GM12878 (cell line): ENCODE data around the gene SLC6A7. TPM values are rescaled to one million over a fixed set of nuclear protein-coding genes. Genes with fewer than 3 reads are reported as not detected.

Source experiments
- ATAC-seq: fragments of 200-7000 bp; cut with Tn5 transposase; 3 replicates; pipeline ENCODE4 v1.9.1; 2020; ENCODE audit warnings: mild to moderate bottlenecking, moderate library complexity
- BruUV-seq: library from RNA; stranded (reverse); fragments of 400-500 nt; replicated peaks from 2 replicates; lab custom pipeline; 2021; lab: Mats Ljungman, UMichigan
- CTCF ChIA-PET: fragments of 300-600 bp; sonication (Branson Sonifier 250); formaldehyde crosslinking; extraction: SDS; loops from one replicate; lab custom pipeline; 2021; ENCODE audit warnings: inconsistent platforms; lab: Yijun Ruan, JAX
- POLR2A ChIA-PET: fragments of 350-600 bp; formaldehyde crosslinking; extraction: SDS; loops from one replicate; lab custom pipeline; 2021; ENCODE audit warnings: inconsistent platforms; lab: Charles Lee
- RAD21 ChIA-PET: fragments of 300-600 bp; sonication (Branson Sonifier 250); formaldehyde crosslinking; loops from one replicate; lab custom pipeline; 2023; ENCODE audit warnings: antibody characterized with exemption; ENCODE audit not compliant: unreplicated experiment; lab: Charles Lee
- SMC1A ChIA-PET: fragments of 300-600 bp; sonication (Branson Sonifier 250); formaldehyde crosslinking; loops from one replicate; lab custom pipeline; 2023; ENCODE audit not compliant: unreplicated experiment, uncharacterized antibody; lab: Charles Lee
- DNase-seq: peaks from one replicate; pipeline ENCODE4 v3.0.0-alpha.2; 2011; ENCODE audit warnings: low read depth, low spot score
- FAIRE-seq: peaks from 3 replicates; lab custom pipeline; 2011; peaks lifted over from hg19 to GRCh38; lab: Jason Lieb, UNC
- H2AFZ ChIP-seq: 2 replicates; pipeline ENCODE4 v1.6.0; 2011; ENCODE audit warnings: low read depth, low read length, control low read depth; ENCODE audit not compliant: control insufficient read depth
- H3K27ac ChIP-seq: 2 replicates; pipeline ENCODE4 v1.5.1; 2011; ENCODE audit warnings: control low read depth; ENCODE audit not compliant: control insufficient read depth, insufficient read depth
- H3K27me3 ChIP-seq, 2 experiments: replicated peaks in 1 of 2; 2 replicates each; pipeline versions ENCODE4 v1.6.0 to v1.6.1; 2011; ENCODE audit warnings: low read length in 1 of 2; ENCODE audit not compliant: control insufficient read depth in 2 of 2, insufficient read depth in 2 of 2
- H3K36me3 ChIP-seq, 2 experiments: 2 replicates each; pipeline ENCODE4 v1.5.1; 2011; ENCODE audit warnings: low read length in 1 of 2; ENCODE audit not compliant: control insufficient read depth in 2 of 2, insufficient read depth in 2 of 2
- H3K4me1 ChIP-seq: 2 replicates; pipeline ENCODE4 v1.6.1; 2011; ENCODE audit warnings: mild to moderate bottlenecking, low read length, moderate library complexity, mixed read lengths; ENCODE audit not compliant: control insufficient read depth, insufficient read depth
- H3K4me2 ChIP-seq: 2 replicates; pipeline ENCODE4 v1.6.0; 2011; ENCODE audit warnings: control low read depth; ENCODE audit not compliant: control insufficient read depth, insufficient read depth
- H3K4me3 ChIP-seq: fragments of 200-600 bp; sonication (generic); 2 replicates; pipeline ENCODE4 v1.5.1; 2016
- H3K79me2 ChIP-seq: 2 replicates; pipeline ENCODE4 v1.6.0; 2011; ENCODE audit warnings: low read length; ENCODE audit not compliant: control insufficient read depth, insufficient read depth
- H3K9ac ChIP-seq: 2 replicates; pipeline ENCODE4 v1.8.0; 2011; ENCODE audit warnings: low read length, control low read depth, mixed read lengths; ENCODE audit not compliant: control insufficient read depth, insufficient read depth
- H3K9me3 ChIP-seq: replicated peaks from 3 replicates; pipeline ENCODE4 v1.5.1; 2011; ENCODE audit warnings: mild to moderate bottlenecking, low read length; ENCODE audit not compliant: control insufficient read depth, insufficient read depth
- H4K20me1 ChIP-seq: 2 replicates; pipeline ENCODE4 v1.6.0; 2011; ENCODE audit not compliant: control insufficient read depth, insufficient read depth
- BMI1 ChIP-seq: fragments of 450-650 bp; IDR thresholded peaks from 2 replicates; pipeline ENCODE4 v1.6.1; 2016; ENCODE audit warnings: mild to moderate bottlenecking, moderate library complexity, borderline replicate concordance
- CEBPZ ChIP-seq: fragments of 150-350 bp; IDR thresholded peaks from 2 replicates; pipeline ENCODE4 v1.6.1; 2016; ENCODE audit warnings: low read depth, low read length
- E2F4 ChIP-seq: IDR thresholded peaks from 2 replicates; pipeline ENCODE4 v1.6.1; 2012; ENCODE audit warnings: low read depth, low read length, improper control_type of control experiment
- ETV6 ChIP-seq, 2 experiments: fragments of 450-650 bp in 1 of 2; IDR thresholded peaks in 1 of 2; conservative IDR thresholded peaks in 1 of 2; 2 replicates each; pipeline ENCODE4 v1.6.1; 2014; ENCODE audit warnings: antibody characterized with exemption in 1 of 2, borderline replicate concordance in 1 of 2, low read depth in 1 of 2, mild to moderate bottlenecking in 1 of 2, moderate library complexity in 1 of 2
- IKZF1 ChIP-seq: fragments of 450-650 bp; conservative IDR thresholded peaks from 2 replicates; pipeline ENCODE4 v1.6.1; 2017; ENCODE audit warnings: antibody characterized with exemption, mild to moderate bottlenecking
- KDM1A ChIP-seq: fragments of 200-600 bp; sonication (generic); IDR thresholded peaks from 2 replicates; pipeline ENCODE4 v1.6.1; 2016; ENCODE audit warnings: borderline replicate concordance
- KLF5 ChIP-seq: fragments of 450-650 bp; IDR thresholded peaks from 2 replicates; pipeline ENCODE4 v1.6.1; 2014; ENCODE audit warnings: mild to moderate bottlenecking; ENCODE audit not compliant: partially characterized antibody
- MYB ChIP-seq: fragments of 150-350 bp; IDR thresholded peaks from 2 replicates; pipeline ENCODE4 v1.6.1; 2014; ENCODE audit warnings: mild to moderate bottlenecking, low read depth, low read length, borderline replicate concordance
- PBX3 ChIP-seq: IDR thresholded peaks from 2 replicates; pipeline ENCODE4 v1.6.1; 2011; ENCODE audit warnings: mild to moderate bottlenecking, low read depth, low read length, moderate library complexity; ENCODE audit not compliant: insufficient replicate concordance
- SMARCA5 ChIP-seq: fragments of 450-650 bp; IDR thresholded peaks from 2 replicates; pipeline ENCODE4 v1.6.1; 2017; ENCODE audit warnings: mild to moderate bottlenecking
- SP1 ChIP-seq: IDR thresholded peaks from one replicate; pipeline ENCODE4 v1.6.1; 2011; ENCODE audit warnings: low read depth, low read length
- STAT3 ChIP-seq: IDR thresholded peaks from 2 replicates; pipeline ENCODE4 v1.6.1; 2011; ENCODE audit warnings: low read depth, low read length, improper control_type of control experiment
- TARDBP ChIP-seq: IDR thresholded peaks from 2 replicates; pipeline ENCODE4 v1.6.1; 2016; ENCODE audit warnings: borderline replicate concordance
- TCF3 ChIP-seq: IDR thresholded peaks from 2 replicates; pipeline ENCODE4 v1.6.1; 2012; ENCODE audit warnings: low read depth, mild to moderate bottlenecking, low read length, borderline replicate concordance; ENCODE audit not compliant: insufficient read depth
- ZNF592 ChIP-seq: fragments of 450-650 bp; IDR thresholded peaks from 2 replicates; pipeline ENCODE4 v1.6.1; 2017; ENCODE audit warnings: mild to moderate bottlenecking, moderate library complexity
- WGBS: methylation state at CpG from one replicate; pipeline ENCODE4 v1.1.6; 2016; ENCODE audit warnings: low lambda C conversion rate; ENCODE audit not compliant: insufficient replicate concordance, insufficient coverage; ENCODE audit errors: missing lambda C conversion rate; 5-methylcytosine and 5-hydroxymethylcytosine counted together
- in situ Hi-C: fragments of 300-500 bp; cut with MboI; formaldehyde crosslinking; loops from 9 replicates; pipeline ENCODE4 v1.14.3; 2018; ENCODE audit warnings: mixed read lengths
- intact Hi-C: fragments of 100-400 bp; cut with micrococcal nuclease; formaldehyde crosslinking; loops from one replicate; pipeline ENCODE4 v1.14.2; 2022; ENCODE audit not compliant: unreplicated experiment
- polyA plus RNA-seq, 11 experiments: library from polyadenylated mRNA; depleted of rRNA in 4 of 11; unstranded in 6 of 11; stranded (reverse) in 5 of 11; fragments of >200 nt; fragmentation: Nextera tagmentation in 4 of 11; fragmentation: Illumina TruSeq in 1 of 11; extraction: Ambion mirVana in 4 of 11; extraction: Trizol in 1 of 11; gene quantifications; 1 replicate in 1 of 11; 2 replicates in 10 of 11; pipeline versions ENCODE4 v1.2.1 to v1.2.3, GENCODE V29; 2011 to 2016; ENCODE audit warnings: inconsistent platforms in 2 of 11, missing spikeins in 2 of 11, low read depth in 1 of 11
- total RNA-seq, 4 experiments: library from RNA; depleted of rRNA in 3 of 4; stranded (reverse); fragments of >200 nt in 3 of 4; fragmentation: Illumina TruSeq in 1 of 4; extraction: Trizol in 1 of 4; gene quantifications; 2 replicates each; pipeline versions ENCODE4 v1.2.1 to v1.2.3, GENCODE V29; 2013 to 2021

SLC6A7 gene
- total and polyA plus RNA-seq, 10 of the 15 experiments (the other 5 are each of a cell fraction or from before 2014, with no cell fraction given): 0.01 to 0.15 (median 0.06) TPM; not detected in 7

GRCh38 chr5:150181027-150181426, 8.8 kb upstream of the SLC6A7 start:
- SMC1A ChIA-PET: interaction anchor here (0.6 to 2.1 kb wide), 4 partner anchors 8 to 866 kb away, joined by 3 to 7 read pairs (median 4); no protein-coding TSS in a partner anchor
- 10% methylated on average over 5 of the region's 5 CpGs for WGBS
- intact Hi-C loops: no loop called here
- CTCF ChIA-PET: interaction anchor here (0.5 kb wide), 1 partner anchor 147 kb away, joined by 3 read pairs; no protein-coding TSS in a partner anchor
- Histone ChIP-seq H3K9ac (no peak overlapping the region), H3K4me1 (no peaks in the 10 kb centered on the region), H3K9me3 (no peaks in the 10 kb centered on the region), H3K79me2 (no peaks in the 10 kb centered on the region), H3K4me2 (no peak overlapping the region), H3K4me3 (no peak overlapping the region), H4K20me1 (no peaks in the 10 kb centered on the region), H3K27ac (no peak overlapping the region), H3K27me3 (no peaks in the 10 kb centered on the region; a peak in 1 of 4 replicates), H2AFZ (no peak overlapping the region), H3K36me3 (no peaks in the 10 kb centered on the region)
- POLR2A ChIA-PET: no interaction called here
- ATAC-seq (no peak), DNase-seq (no peak), FAIRE-seq (no peak)
- RAD21 ChIA-PET: no interaction called here
- in situ Hi-C loops: no loop called here
- BruUV-seq: no TSS peak
- TF ChIP-seq STAT3 (no peak), CEBPZ (no peak), SP1 (no peak), SMARCA5 (no peak), BMI1 (no peak), ZNF592 (no peak), IKZF1 (no peak), TARDBP (no peak), ETV6 (conservative IDR thresholded peaks at IDR 0.05 in 1 of 2, IDR thresholded peaks at IDR 0.05 in 1 of 2; ENCODE audit: borderline replicate concordance in 1 of 2, low read depth in 1 of 2) (no peak), MYB (no peak), KDM1A (no peak), PBX3 (no peak), TCF3 (no peak), KLF5 (no peak), E2F4 (no peak)
